Measurements from ENCODE around the gene GUCA2A. TPM values are rescaled to one million over a fixed set of nuclear protein-coding genes. Genes with fewer than 3 reads are reported as not detected.
"Not testable (repeated sequence)": the region's sequence is repeated elsewhere in the genome, so short reads cannot be mapped to it uniquely, and the experiment has no call there.

The GUCA2A gene, protein sequence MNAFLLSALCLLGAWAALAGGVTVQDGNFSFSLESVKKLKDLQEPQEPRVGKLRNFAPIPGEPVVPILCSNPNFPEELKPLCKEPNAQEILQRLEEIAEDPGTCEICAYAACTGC
- 2.9 and 7.4 TPM in 2 replicates for total RNA-seq (ENCODE audit: low replicate concordance)
- long read RNA-seq, partial matches to known transcripts: 0 of 4 reads
- long read RNA-seq, other reads (novel, unspliced or antisense): 0 of 4 reads

DNA sequence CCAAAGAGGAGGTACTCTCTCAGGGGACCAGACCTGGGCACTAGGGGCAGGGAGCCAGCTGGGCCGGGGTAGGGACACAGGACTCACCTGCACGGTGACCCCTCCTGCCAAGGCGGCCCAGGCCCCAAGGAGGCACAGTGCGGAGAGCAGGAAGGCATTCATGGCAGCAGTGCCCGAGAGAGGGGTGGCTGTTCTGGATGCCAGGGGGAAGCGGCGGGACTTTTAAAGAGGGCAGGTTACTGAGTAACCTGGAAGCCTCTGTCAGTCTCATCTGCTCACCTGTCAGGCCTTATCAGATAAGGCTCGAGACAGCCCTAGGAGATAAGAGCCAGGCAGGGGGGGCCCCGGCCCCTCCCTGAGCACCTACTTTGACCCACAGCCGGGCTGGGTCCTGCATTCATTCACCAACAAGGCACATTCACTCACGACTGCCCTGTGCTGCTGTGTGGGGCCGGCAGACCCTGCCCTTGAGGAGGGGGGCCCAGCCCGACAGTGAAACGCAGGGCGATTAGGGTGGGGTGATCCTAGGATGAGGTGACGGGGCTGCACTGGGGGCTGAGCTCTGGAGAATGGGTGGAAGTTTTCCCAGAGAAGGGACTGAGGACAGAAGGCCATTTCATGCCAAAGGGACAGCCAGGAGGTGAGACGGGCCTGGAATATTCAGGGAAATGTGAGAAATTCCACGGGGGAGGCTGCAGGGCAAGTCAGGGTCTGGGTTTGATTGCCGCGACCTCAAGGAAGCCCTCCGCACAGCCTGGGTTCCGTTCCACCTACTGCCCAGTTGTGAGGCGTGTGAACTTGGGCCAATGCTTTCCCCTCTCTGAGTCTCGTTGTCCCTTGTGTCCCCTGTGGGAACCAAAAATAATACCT lies at the start of gene GUCA2A:
Gene GUCA2A (minus strand): TSS at position 195 of the 870 bp plus-strand sequence. CDS start 33 bp downstream, at position 162.
- no peak for DNase-seq (ENCODE audit: extremely low spot score, unreplicated experiment)
- Mint-ChIP-seq H3K36me3 (no peaks in the 10 kb centered on the region), H3K27ac (peak within 1 kb of the TSS; percentile 87), H3K4me1 (ENCODE audit: unreplicated experiment) (peaks cover 13% of the 10 kb centered on the region), H3K4me3 (peak within 1 kb of the TSS; percentile 29), H3K27me3 (no peaks in the 10 kb centered on the region), H3K9me3 (peaks cover 14% of the 10 kb centered on the region)
- TF ChIP-seq, protein P1, sequence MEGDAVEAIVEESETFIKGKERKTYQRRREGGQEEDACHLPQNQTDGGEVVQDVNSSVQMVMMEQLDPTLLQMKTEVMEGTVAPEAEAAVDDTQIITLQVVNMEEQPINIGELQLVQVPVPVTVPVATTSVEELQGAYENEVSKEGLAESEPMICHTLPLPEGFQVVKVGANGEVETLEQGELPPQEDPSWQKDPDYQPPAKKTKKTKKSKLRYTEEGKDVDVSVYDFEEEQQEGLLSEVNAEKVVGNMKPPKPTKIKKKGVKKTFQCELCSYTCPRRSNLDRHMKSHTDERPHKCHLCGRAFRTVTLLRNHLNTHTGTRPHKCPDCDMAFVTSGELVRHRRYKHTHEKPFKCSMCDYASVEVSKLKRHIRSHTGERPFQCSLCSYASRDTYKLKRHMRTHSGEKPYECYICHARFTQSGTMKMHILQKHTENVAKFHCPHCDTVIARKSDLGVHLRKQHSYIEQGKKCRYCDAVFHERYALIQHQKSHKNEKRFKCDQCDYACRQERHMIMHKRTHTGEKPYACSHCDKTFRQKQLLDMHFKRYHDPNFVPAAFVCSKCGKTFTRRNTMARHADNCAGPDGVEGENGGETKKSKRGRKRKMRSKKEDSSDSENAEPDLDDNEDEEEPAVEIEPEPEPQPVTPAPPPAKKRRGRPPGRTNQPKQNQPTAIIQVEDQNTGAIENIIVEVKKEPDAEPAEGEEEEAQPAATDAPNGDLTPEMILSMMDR (conservative IDR thresholded peaks at IDR 0.05): no peak

DNA sequence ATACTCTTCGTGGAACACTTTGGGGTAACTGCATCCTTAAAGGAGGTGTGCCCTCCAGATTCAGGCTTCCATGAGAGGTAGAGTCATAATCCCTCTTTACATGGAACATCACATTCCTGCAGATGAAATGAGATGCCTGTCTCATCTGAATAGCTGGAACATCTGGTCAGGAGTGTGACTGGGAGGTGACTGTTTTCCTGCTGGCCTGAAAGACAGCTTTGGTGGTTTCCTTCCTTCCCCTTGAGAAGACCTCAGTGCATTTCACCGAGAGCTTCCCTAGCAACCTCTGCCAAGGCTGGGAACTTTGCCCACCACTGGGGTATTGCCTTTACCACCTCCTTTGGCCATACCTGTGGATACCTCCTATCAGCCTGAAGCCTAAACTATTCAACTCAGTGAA lies 46.7 kb upstream of the GUCA2A start:
- Mint-ChIP-seq H3K27ac (no peak overlapping the region), H3K9me3 (peaks cover 14% of the 10 kb centered on the region), H3K36me3 (peaks cover 49% of the 10 kb centered on the region), H3K4me3 (no peak overlapping the region), H3K27me3 (no peaks in the 10 kb centered on the region), H3K4me1 (ENCODE audit: unreplicated experiment) (peaks cover 5% of the 10 kb centered on the region)
- DNase-seq (ENCODE audit: extremely low spot score, unreplicated experiment): no peak
- TF ChIP-seq, protein P1 (conservative IDR thresholded peaks at IDR 0.05): no peak

- H3K36me3 Mint-ChIP-seq: peaks cover 54% of the 10 kb centered on the region
- no peak for DNase-seq (ENCODE audit: extremely low spot score, unreplicated experiment)
- H3K27ac Mint-ChIP-seq: peak overlapping the region; percentile 19
- H3K4me1 Mint-ChIP-seq (ENCODE audit: unreplicated experiment): peaks cover 5% of the 10 kb centered on the region
- peaks cover 17% of the 10 kb centered on the region for H3K9me3 Mint-ChIP-seq
- H3K27me3 Mint-ChIP-seq: no peaks in the 10 kb centered on the region
- H3K4me3 Mint-ChIP-seq: peak overlapping the region; percentile 5
- TF ChIP-seq, protein P1 (conservative IDR thresholded peaks at IDR 0.05): no peak
These were observed 46.0 kb upstream of the GUCA2A start for GRCh38 chr1:42210421-42211133.

DNA sequence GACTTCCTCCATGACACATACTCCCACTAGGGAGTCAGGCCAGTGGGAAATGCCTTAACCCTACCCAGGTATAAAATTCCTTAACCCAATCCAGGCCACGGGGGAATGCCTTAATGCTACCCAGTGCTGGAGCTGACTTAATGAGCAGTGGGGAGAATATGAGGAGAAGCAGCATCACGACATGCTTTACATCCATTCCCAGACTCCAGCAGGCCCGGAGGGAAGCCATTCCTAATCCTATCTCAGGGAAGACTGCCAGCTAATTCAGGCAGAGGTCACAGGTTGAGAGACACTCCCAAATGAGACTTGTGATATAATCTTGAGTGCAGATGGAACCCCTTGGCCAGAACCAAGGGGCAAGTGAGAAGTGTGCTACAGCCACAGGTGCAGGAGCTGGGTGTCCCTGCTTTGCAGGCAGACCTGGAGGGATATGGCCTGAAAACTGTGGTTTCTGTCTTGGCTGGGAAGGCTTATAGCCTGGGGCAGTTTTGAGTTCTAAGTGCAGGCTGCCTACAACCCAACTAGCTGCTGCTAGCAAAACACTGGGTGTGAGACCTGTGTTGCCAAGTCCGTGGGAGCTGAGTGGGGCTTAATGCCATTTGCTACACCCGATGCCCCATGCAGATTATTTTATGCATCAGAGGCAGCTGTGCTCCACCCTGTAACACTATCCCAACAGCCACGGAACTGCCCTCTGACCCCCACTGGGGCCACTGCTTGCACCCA lies 45.1 kb upstream of the GUCA2A start:
- no peak for DNase-seq (ENCODE audit: extremely low spot score, unreplicated experiment)
- peak overlapping the region; percentile 17 for H3K27ac Mint-ChIP-seq
- peaks cover 17% of the 10 kb centered on the region for H3K9me3 Mint-ChIP-seq
- H3K4me3 Mint-ChIP-seq: no peak overlapping the region
- peaks cover 5% of the 10 kb centered on the region for H3K4me1 Mint-ChIP-seq (ENCODE audit: unreplicated experiment)
- TF ChIP-seq, protein P1 (conservative IDR thresholded peaks at IDR 0.05): no peak
- H3K36me3 Mint-ChIP-seq: peaks cover 55% of the 10 kb centered on the region
- no peaks in the 10 kb centered on the region for H3K27me3 Mint-ChIP-seq

DNA sequence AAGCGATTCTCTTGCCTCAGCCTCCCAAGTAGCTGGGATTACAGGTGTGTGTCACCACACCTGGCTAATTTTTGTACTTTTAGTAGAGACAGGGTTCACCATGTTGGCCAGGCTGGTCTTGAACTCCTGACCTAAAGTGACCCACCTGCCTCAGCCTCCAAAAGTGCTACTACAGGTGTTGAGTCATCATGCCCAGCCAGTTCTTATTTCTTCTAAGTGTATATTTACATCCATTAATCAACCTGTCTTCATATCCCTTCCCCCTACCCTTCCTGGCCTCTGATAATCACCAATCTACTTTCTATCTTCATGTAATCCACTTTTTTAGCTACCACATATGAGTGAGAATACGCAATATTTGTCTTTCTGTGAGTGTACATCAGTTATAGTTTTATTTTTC lies 42.4 kb upstream of the GUCA2A start:
- H3K27me3 Mint-ChIP-seq; H3K4me1 Mint-ChIP-seq (ENCODE audit: unreplicated experiment); DNase-seq (ENCODE audit: extremely low spot score, unreplicated experiment); H3K4me3 Mint-ChIP-seq: not testable (repeated sequence)
- H3K9me3 Mint-ChIP-seq: peaks cover 28% of the 10 kb centered on the region
- H3K27ac Mint-ChIP-seq: peak overlapping the region; percentile 99
- H3K36me3 Mint-ChIP-seq: peaks cover 59% of the 10 kb centered on the region

All from type B pancreatic cell (in vitro differentiated cells).